ENCODE results near the gene DNAAF3.

DNAAF3 gene

GRCh38 chr19:55115446-55116065, 50.9 kb downstream of the DNAAF3 start:
- DNase-seq: no peak

GRCh38 chr19:55114566-55115145, 51.8 kb downstream of the DNAAF3 start:
- DNase-seq: no peak

DNA sequence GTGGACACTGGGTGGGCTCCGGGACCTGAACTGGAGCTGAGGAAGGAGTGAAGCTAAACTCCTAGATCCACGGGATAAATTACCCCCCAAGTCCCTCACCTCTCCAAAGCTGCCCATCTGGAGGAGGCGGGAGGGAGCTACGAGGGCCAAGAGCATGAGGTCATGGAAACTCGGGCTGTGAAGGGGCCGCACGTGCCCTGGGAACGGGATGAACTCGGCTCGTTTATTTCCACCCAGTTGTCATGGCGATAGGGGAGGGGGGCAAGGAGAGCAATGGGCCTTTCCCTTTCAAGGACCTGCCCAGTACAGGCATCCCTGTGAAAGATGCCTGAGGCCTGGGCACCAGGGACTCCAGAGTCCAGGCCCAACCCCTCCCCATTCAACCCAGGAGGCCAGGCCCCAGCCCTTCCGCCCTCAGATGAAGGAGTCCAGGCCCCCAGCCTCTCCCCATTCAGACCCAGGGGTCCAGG, 52.8 kb downstream of the DNAAF3 start:
- DNase-seq: peak; percentile 90

DNA sequence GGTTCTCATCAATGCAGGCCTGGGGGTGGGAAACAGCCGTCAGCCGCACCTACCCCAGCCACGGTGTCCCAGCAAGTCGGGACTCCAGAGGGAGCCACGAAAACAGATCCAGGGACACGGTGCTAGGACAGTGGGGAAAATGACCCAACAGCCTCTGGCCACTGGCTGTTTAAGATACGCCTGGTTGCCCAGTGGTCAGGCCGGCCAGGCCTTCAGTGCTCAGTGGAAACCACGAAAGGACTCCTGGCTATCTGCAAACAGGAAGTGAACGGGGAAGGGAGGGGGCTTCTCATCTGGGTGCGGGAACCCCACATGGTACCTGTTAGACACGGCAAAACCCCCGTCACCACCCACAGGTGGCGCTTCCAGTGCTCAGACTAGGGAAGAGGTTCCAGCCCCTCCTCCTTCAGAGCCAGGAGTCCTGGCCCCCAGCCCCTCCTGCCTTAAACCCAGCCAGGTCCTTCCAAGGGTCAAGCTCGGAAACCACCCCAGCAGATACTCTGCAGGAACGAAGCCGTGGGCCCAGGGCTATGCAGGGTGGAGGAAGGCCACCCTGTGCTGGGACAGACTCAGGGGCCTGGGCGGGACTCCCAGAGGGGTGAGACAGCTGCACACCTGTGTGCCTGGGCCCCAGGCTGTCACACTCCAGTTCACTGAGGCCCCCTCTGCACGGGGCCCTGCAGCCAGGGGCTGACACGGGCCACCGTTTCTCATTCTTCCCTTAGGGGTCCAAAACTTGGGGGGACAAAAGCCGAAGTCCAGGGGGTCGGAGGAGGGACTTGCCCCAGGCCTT, 53.4 kb downstream of the DNAAF3 start:
- DNase-seq: peak; percentile 52

DNA sequence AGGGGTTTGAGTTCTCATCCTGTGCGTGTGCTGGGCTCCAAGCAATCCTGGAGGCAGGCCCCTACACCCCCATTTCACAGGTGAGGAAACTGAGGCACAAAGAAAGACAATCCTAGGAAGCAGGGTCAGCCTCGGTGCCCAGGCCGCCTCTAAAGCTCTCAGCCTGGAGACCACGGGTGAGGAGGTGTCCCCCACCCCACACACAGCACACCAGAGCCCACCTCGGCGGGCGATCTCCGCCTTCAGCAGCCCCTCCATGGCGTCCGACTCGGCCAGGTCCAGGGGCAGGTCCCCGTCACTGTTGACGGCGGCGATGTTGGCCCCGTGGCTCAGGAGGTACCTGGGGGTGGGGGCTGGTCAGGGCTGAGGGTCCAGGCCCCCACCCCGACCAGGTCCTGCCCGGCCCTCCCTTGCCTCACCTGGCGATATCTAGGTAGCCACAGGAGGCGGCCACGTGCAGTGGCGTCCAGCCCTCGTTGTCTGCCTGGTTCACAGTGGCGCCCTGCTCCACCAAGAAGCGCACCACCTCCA, 54.1 kb downstream of the DNAAF3 start:
- DNase-seq: no peak

- no peak for DNase-seq
Measured at GRCh38 chr19:55111238-55111831, 55.1 kb downstream of the DNAAF3 start.

DNA sequence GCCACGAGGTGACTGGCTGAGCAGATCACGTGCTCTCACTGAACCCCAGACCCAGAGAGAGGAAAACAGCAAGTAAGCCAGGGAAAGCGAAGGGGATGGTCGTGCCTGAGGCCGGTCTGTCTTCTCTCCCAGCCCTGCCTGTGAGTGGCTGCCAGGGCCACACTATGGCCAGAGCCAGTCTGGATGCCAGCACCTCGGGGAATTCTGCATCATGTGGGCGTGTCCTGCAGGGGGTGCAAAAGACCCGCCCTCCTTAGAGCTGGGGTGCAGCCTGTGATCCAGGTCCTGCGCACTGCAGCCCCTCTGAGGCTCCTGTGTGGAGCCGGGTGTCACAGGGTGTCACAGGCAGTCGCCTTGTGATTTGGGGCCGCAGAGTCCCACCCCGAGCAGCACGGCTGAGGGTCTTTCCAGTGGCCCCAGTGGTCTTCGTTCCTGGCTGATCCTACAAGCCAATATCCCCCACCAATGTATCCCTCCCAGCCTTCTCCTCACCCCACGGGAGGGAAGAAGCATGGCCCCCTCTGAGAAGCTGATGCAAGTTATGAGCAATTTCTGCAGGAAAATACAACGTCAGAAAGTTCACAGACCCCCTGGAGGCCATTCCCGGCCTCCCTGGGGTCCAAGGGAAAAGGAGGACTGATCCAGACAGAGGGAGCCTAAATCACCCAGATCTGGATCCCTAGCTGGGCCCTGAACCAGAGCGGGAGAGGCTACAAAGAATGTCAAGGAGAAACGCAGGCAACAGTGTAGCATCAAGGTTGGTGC, 56.7 kb downstream of the DNAAF3 start:
- no peak for DNase-seq

Measured in right forelimb (tissue), 1 donor.